Keratinocyte (primary cell): ENCODE measurements around the gene TTLL5. TPM values are rescaled to one million over a fixed set of nuclear protein-coding genes. Genes with fewer than 3 reads are reported as not detected.

ENCODE experiments used
- DNase-seq: peaks from one replicate; pipeline ENCODE4 v3.0.0-alpha.2; 2011; ENCODE audit warnings: low read depth, missing footprints, low spot score
- FAIRE-seq: peaks from 2 replicates; lab custom pipeline; 2011; peaks lifted over from hg19 to GRCh38; lab: Jason Lieb, UNC
- H2AFZ ChIP-seq: 2 replicates; pipeline ENCODE4 v1.6.0; 2012; ENCODE audit warnings: low read length, control low read depth, inconsistent platforms; ENCODE audit not compliant: control insufficient read depth
- H3K27ac ChIP-seq: 2 replicates; pipeline ENCODE4 v1.5.1; 2011; ENCODE audit warnings: low read length; ENCODE audit not compliant: control insufficient read depth, insufficient read depth
- H3K27me3 ChIP-seq: 3 replicates; pipeline ENCODE4 v1.6.0; 2011; ENCODE audit warnings: low read length; ENCODE audit not compliant: control insufficient read depth, insufficient read depth; ENCODE audit errors: extremely low read depth
- H3K36me3 ChIP-seq, 2 experiments: 2 replicates in 1 of 2; 3 replicates in 1 of 2; pipeline ENCODE4 v1.5.1; 2011; ENCODE audit warnings: low read length in 2 of 2, mild to moderate bottlenecking in 1 of 2; ENCODE audit not compliant: control insufficient read depth in 2 of 2, insufficient read depth in 2 of 2; ENCODE audit errors: extremely low read depth in 1 of 2
- H3K4me1 ChIP-seq: 3 replicates; pipeline ENCODE4 v1.5.1; 2011; ENCODE audit warnings: low read length; ENCODE audit not compliant: control insufficient read depth, insufficient read depth; ENCODE audit errors: extremely low read depth
- H3K4me2 ChIP-seq: 3 replicates; pipeline ENCODE4 v1.6.0; 2011; ENCODE audit warnings: low read depth, low read length; ENCODE audit not compliant: control insufficient read depth, insufficient read depth; ENCODE audit errors: extremely low read depth
- H3K4me3 ChIP-seq, 3 experiments: fragments of 200-600 bp in 1 of 3; sonication (generic) in 1 of 3; 2 replicates in 2 of 3; 3 replicates in 1 of 3; pipeline ENCODE4 v1.5.1; 2011 to 2016; ENCODE audit warnings: low read length in 3 of 3, mild to moderate bottlenecking in 3 of 3, control low read depth in 2 of 3, inconsistent platforms in 1 of 3, low read depth in 1 of 3, mixed read lengths in 1 of 3, mixed run types in 1 of 3, moderate library complexity in 1 of 3; ENCODE audit not compliant: control insufficient read depth in 2 of 3, insufficient read depth in 2 of 3; ENCODE audit errors: extremely low read depth in 1 of 3
- H3K79me2 ChIP-seq: 2 replicates; pipeline ENCODE4 v1.6.0; 2012; ENCODE audit warnings: low read length; ENCODE audit not compliant: control insufficient read depth, insufficient read depth
- H3K9ac ChIP-seq: 3 replicates; pipeline ENCODE4 v1.6.0; 2011; ENCODE audit warnings: low read length; ENCODE audit not compliant: control insufficient read depth, insufficient read depth; ENCODE audit errors: extremely low read depth
- H3K9me1 ChIP-seq: 3 replicates; pipeline ENCODE4 v1.6.0; 2011; ENCODE audit warnings: low read length; ENCODE audit not compliant: control insufficient read depth, insufficient read depth; ENCODE audit errors: extremely low read depth
- H3K9me3 ChIP-seq: 2 replicates; pipeline ENCODE4 v1.5.1; 2012; ENCODE audit warnings: low read depth, low read length; ENCODE audit not compliant: control insufficient read depth
- H4K20me1 ChIP-seq: 3 replicates; pipeline ENCODE4 v1.6.0; 2011; ENCODE audit warnings: low read length; ENCODE audit not compliant: control insufficient read depth, insufficient read depth; ENCODE audit errors: extremely low read depth
- EZH2 ChIP-seq: IDR thresholded peaks from one replicate; pipeline ENCODE4 v1.6.1; 2012; ENCODE audit warnings: inconsistent platforms, mild to moderate bottlenecking, low read length, moderate library complexity
- dilution Hi-C: fragments of 300-500 bp; cut with MboI; formaldehyde crosslinking; loops from one replicate; pipeline ENCODE4 v1.7.0; 2020; ENCODE audit warnings: low sequenced_read_pairs; ENCODE audit not compliant: extremely low pct_ligation_motif_present
- polyA plus RNA-seq, 5 experiments: library from polyadenylated mRNA; depleted of rRNA in 3 of 5; stranded (reverse) in 3 of 5; stranded (forward) in 1 of 5; unstranded in 1 of 5; fragments of >200 nt; gene quantifications; 1 replicate in 1 of 5; 2 replicates in 3 of 5; 3 replicates in 1 of 5; pipeline versions ENCODE4 v1.2.1 to v1.2.3, GENCODE V29; 2011 to 2012; ENCODE audit warnings: missing spikeins in 2 of 5, low read depth in 1 of 5, low replicate concordance in 1 of 5
- TF ChIP-seq, protein P1 (sequence below), 3 experiments: IDR thresholded peaks in 1 of 3; conservative IDR thresholded peaks in 1 of 3; optimal IDR thresholded peaks in 1 of 3; 2 replicates in 2 of 3; 3 replicates in 1 of 3; pipeline versions ENCODE3 to v1.5.1; 2011; ENCODE audit warnings: low read length in 3 of 3, mild to moderate bottlenecking in 3 of 3, moderate library complexity in 2 of 3, control low read depth in 1 of 3, inconsistent platforms in 1 of 3; ENCODE audit not compliant: insufficient read depth in 2 of 3; ENCODE audit errors: extremely low read depth in 1 of 3

TTLL5 gene
- polyA plus RNA-seq, 1 donor (not counting 4 experiments of a cell fraction or from before 2014, with no cell fraction given): 20.7 TPM

DNA sequence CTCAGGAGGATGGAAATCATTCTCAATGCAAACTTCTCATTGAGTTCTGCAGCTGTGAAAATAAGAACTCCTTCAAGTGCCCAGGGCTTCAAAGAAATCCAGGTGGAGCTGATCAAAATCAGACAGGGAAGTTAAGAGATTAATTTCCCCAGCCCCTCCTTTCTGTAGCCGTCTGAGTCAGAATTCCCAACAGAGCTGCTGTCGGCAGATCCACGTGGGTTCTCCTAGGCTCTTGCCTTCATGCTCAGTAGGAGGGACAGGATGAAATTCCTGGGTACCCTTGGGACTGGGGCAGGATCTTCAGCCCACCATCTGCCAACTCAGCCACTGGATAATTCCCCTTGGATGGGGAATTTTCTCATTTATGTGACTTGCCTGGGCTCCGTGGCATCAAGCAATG, 307.4 kb downstream of the TTLL5 start:
- H3K27ac ChIP-seq: no peak overlapping the region
- peaks cover 2% of the 10 kb centered on the region for H3K9me1 ChIP-seq
- TF ChIP-seq, protein P1, sequence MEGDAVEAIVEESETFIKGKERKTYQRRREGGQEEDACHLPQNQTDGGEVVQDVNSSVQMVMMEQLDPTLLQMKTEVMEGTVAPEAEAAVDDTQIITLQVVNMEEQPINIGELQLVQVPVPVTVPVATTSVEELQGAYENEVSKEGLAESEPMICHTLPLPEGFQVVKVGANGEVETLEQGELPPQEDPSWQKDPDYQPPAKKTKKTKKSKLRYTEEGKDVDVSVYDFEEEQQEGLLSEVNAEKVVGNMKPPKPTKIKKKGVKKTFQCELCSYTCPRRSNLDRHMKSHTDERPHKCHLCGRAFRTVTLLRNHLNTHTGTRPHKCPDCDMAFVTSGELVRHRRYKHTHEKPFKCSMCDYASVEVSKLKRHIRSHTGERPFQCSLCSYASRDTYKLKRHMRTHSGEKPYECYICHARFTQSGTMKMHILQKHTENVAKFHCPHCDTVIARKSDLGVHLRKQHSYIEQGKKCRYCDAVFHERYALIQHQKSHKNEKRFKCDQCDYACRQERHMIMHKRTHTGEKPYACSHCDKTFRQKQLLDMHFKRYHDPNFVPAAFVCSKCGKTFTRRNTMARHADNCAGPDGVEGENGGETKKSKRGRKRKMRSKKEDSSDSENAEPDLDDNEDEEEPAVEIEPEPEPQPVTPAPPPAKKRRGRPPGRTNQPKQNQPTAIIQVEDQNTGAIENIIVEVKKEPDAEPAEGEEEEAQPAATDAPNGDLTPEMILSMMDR (optimal IDR thresholded peaks at IDR 0.05 in 1 of 3, IDR thresholded peaks at IDR 0.05 in 1 of 3, conservative IDR thresholded peaks at IDR 0.05 in 1 of 3; ENCODE audit: extremely low read depth in 1 of 3, insufficient read depth in 2 of 3, low read length in 3 of 3): no peak
- no peak for TF ChIP-seq EZH2
- H3K9ac ChIP-seq: no peak overlapping the region
- H3K4me1 ChIP-seq: no peaks in the 10 kb centered on the region
- H3K36me3 ChIP-seq: no peaks in the 10 kb centered on the region
- dilution Hi-C loops: no loop called here
- no peaks in the 10 kb centered on the region for H3K79me2 ChIP-seq
- H3K4me2 ChIP-seq: no peak overlapping the region
- H3K27me3 ChIP-seq: no peaks in the 10 kb centered on the region
- no peaks in the 10 kb centered on the region for H4K20me1 ChIP-seq
- no peak overlapping the region for H2AFZ ChIP-seq
- H3K4me3 ChIP-seq: no peak overlapping the region
- DNase-seq: no peak
- no peaks in the 10 kb centered on the region for H3K9me3 ChIP-seq
- FAIRE-seq: no peak

DNA sequence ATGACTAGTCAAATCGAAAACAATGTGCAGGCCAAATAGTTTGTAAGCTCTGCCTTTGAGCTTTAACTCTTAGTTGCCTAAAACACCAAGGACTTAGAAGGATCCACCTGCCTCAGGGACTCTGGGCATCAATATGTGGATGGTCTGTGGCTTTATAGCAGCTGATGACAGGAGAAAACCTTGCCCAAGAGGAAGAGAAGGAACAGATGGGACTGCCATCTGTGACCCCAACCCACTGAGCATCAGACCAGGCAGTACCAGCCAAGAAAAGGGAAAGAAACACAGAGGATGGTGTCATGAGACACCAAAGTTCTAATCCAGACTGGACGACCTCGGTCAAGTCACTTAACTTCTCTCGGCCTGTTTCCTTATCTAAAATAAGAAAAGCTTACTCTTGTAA, 308.1 kb downstream of the TTLL5 start:
- no peaks in the 10 kb centered on the region for H3K79me2 ChIP-seq
- TF ChIP-seq, protein P1 (optimal IDR thresholded peaks at IDR 0.05 in 1 of 3, IDR thresholded peaks at IDR 0.05 in 1 of 3, conservative IDR thresholded peaks at IDR 0.05 in 1 of 3; ENCODE audit: extremely low read depth in 1 of 3, insufficient read depth in 2 of 3, low read length in 3 of 3): no peak
- no peak for TF ChIP-seq EZH2
- no peaks in the 10 kb centered on the region for H3K27me3 ChIP-seq
- no peak overlapping the region for H3K9ac ChIP-seq
- no peak overlapping the region for H2AFZ ChIP-seq
- no peak overlapping the region for H3K4me3 ChIP-seq
- H4K20me1 ChIP-seq: no peaks in the 10 kb centered on the region
- dilution Hi-C loops: no loop called here
- H3K27ac ChIP-seq: no peak overlapping the region
- no peaks in the 10 kb centered on the region for H3K9me3 ChIP-seq
- no peak overlapping the region for H3K4me2 ChIP-seq
- DNase-seq: no peak
- no peaks in the 10 kb centered on the region for H3K36me3 ChIP-seq
- no peak for FAIRE-seq
- H3K9me1 ChIP-seq: peaks cover 2% of the 10 kb centered on the region
- no peaks in the 10 kb centered on the region for H3K4me1 ChIP-seq
